ENCODE data around the gene SLAMF7.

DNA sequence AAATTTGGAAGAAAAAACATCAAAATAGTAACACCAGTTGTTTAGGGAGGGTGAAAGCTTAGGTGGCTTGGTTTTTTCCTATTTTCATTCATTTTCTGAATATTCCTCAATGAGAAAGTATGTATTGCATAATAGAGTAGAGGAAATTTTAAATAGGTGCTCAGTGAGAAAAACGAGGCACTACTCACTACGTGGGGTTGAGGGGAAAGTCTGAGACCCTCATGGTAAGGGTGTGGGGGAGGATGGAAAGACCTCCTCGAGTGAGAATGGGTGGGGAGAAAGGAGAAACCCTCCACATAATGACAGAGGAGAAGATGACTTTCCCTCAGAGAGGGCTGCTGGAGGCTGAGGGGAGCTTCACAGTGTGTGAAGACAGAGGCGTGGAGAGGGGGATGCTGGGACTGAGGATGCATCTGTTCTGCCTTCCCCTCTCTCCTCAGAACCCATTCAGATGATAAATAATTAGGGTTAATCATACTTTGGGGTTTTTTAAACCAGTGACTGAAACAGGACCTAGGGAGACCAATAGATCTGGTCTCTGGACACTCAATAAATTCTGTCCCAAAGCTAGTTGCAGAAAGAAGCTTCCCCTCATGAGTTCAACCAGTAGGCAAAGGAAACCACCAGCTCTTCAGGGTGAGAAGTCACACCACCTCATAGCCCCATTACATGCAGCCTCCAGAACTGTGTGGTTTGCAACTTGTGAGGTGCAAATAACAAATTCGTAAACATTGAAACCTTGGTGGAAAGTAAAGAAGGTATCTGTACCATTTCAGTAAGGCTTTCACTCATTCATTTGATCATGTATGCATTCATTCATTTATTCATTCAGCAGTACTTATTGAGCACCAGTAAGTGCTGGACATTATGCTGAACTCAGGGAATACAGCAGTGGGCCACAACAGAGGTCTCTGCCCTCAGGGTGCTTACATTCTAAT, 17.1 kb downstream of the SLAMF7 start:
- TF ChIP-seq, protein P1, sequence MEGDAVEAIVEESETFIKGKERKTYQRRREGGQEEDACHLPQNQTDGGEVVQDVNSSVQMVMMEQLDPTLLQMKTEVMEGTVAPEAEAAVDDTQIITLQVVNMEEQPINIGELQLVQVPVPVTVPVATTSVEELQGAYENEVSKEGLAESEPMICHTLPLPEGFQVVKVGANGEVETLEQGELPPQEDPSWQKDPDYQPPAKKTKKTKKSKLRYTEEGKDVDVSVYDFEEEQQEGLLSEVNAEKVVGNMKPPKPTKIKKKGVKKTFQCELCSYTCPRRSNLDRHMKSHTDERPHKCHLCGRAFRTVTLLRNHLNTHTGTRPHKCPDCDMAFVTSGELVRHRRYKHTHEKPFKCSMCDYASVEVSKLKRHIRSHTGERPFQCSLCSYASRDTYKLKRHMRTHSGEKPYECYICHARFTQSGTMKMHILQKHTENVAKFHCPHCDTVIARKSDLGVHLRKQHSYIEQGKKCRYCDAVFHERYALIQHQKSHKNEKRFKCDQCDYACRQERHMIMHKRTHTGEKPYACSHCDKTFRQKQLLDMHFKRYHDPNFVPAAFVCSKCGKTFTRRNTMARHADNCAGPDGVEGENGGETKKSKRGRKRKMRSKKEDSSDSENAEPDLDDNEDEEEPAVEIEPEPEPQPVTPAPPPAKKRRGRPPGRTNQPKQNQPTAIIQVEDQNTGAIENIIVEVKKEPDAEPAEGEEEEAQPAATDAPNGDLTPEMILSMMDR (IDR thresholded peaks at IDR 0.05), result no peak
- no peak for TF ChIP-seq POLR2A (IDR thresholded peaks at IDR 0.05)

Data from right lobe of liver (tissue), 4 donors.